Activated T-cell treated with anti-CD3 and anti-CD28 coated beads for 1 hour (primary cell): Measurements from ENCODE around the gene ACSBG1.

Experiments
- DNase-seq: peaks from one replicate; pipeline ENCODE4 v3.0.0-alpha.2; 2020; ENCODE audit warnings: low read depth

ACSBG1 gene

DNA sequence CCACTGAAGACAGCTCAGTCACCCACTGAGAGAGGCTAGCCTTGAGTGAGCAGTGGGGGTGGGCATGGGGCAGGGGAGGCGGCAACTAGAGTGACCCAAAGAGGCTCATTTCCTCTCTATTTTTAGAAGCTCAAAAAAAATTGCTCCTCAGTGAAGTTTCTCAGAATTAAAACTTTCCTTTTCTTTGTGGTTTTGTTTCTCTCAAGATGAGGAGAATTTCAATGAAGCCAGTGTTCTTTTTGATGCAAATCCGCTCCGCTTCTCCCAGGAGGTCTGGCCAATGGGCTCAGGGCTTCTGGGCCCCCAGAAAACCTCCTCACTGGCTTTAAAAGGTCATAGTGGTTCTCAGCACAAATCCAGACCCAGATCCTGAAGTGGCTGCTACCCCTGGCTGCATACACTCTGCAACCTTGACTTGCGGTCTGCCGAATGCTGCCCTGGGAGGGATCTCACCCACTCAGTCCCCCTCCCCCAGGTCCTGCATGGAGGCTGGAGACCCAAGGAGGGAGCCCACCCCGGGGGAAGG, at the start of gene ACSBG1:
Gene ACSBG1, minus strand, starts transcription at position 51 of the 526 bp plus-strand sequence. CDS start 64 bp downstream, outside the sequence.
- no peak for DNase-seq

DNA sequence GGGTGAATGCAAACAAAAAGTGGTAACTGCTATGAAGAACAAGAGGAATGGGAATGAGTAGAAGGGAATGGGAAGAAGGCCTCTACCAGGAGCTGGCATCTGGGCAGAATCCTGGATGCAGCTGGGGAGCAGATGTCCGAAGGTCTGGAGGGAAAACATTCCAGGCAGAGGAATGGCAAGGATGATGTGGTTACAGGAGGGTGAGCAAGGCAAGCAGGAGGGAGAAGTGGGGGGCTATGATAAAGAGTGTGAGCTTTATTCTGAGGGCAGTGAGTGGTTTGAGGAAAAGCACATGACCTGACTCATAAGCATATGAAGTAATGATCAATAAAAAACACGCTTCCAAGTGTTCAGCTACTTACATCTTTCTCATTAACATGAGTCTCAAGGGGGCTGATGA, 48.0 kb upstream of the ACSBG1 start:
- no peak for DNase-seq

GRCh38 chr15:78280319-78281072, 46.1 kb upstream of the ACSBG1 start:
- no peak for DNase-seq

DNA sequence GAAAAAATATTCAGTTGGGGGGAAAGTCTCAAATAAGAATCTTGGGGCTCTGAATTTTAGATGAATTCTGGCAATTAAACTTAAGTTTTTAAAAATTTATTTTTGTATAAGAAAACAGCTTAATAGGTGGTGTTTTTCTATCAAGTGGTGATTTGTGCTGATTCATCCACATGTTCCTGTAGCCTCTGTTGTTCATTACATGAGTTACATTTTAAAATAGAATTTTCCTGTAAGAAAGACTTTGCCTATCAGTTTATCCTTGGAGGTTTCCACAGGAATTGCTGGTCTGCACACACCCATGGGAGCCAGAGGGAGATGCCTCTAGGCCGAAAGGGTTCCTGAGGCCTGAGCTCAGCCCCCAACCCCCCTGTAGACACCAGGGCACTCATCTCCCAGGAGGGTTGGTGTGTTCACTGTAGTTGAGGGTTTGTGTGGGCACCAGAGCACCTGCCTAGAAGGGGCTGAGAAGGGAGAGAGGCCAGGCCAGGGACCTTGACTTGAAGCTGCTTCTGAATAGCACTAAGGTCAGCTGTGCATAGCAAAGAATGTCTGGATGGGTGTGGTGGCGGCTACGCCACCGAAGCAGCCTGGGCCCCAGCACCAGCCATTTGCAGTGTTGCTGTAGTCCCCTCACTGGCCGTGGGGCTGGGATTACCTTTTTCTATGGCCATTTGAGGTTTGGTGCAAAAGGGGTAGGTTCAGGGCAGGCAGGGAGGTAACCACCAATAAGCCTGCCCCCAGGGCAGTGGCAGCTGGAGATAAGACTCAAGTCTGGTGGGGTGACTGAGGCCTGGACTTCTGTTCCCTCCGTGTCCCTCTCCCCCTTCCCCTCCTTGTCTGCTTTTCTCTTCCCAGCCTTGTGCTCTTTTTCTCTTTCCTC, 41.9 kb upstream of the ACSBG1 start:
- no peak for DNase-seq

DNA sequence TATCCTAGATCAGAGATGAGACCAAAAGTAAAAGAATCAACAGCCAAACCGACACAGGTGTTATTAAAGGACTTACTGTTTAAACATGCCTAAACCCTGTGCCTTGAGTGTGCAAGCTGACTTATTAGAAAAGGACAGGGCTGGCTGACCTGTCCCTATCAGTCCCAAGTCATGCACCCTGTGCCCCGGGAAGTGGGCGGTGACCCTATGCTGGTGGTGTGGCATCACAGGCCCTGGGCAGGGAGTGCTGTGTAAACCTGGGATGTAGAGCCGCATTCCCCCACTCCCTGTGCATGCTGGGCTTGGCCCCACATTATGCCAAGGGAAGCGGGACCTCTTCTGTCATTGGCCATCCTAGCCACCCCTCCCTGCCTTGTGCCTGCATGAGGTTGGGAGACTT, 40.6 kb upstream of the ACSBG1 start:
- no peak for DNase-seq

DNA sequence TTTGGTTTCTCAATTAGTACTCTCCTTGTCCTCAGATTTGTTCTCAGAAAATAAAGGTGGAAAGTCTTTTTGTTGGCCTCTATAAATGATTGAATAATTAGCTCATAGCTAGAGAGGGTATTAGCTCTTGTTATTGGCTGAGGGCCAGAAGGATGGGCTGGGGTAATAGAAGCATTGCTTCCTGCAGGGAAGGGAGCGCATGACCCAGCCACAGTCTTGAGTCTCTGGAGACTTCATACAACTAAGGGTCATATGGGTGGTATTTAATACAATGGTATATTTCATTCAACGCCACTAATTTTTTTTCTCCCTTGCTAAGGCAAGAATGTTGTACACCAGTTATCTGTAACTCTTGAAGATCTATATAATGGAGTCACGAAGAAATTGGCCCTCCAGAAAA, 38.4 kb upstream of the ACSBG1 start:
- DNase-seq = no peak

DNA sequence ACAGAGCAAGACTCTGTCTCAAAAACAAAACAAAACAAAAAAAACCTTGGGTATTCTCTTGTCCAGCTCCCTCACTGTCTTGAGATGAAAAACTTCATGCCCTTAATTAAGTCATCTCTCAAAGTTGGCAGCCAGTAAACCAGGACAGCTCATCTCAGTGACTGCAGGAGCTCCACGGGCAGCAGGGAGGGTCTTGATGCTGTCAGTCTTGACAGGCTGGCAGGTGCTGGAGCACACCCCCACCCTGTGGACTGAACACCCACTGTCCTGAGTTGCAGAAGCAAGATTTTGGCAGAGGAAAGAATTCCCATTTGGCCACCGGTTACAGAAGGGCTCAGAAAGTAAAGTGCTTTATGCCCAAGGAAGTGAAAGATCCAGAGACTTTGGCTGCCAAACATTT, 38.0 kb upstream of the ACSBG1 start:
- DNase-seq = no peak

GRCh38 chr15:78266806-78267205, 32.4 kb upstream of the ACSBG1 start:
- DNase-seq = no peak

DNA sequence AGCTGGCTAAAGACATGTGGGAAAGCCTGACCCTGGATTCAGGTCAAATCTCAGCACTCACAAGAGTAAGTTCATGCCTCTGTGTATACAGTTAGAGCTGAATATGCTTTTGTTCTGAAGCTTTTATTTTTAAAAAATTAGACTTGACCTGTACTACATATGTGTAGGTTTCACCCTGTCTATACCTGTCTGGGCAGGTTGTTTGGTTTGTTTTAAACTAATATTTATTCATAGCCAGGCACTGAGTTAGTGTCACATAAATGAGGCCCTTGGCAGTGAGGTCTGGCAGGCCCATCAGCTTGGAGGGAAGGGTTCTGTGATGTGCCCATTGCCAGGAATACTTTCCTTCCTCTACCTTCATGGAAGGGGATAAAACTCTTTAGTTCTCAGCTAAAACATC, 31.9 kb upstream of the ACSBG1 start:
- no peak for DNase-seq

DNA sequence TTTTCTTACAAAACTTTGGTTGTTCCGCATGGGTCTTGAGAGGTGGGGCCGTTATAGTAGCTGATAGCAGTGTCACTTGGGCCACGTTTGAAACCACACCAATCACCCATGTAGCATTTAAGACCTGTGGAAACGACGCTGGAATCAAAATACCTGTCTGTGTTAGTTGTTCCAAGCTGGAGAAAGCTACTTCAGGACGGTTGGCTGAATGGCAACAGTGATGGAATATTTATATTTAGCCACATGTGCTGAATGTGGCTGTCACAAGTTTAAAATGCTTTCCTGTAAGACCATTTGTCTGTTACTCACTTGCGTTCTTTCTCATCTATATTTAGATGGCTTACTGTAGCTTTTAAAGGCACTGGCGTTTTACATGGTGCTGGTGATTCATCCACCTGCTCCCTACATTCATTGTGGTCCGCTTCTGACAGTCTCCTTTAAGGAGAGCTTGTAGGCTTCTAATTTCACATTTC, 31.4 kb upstream of the ACSBG1 start:
- DNase-seq = no peak

DNA sequence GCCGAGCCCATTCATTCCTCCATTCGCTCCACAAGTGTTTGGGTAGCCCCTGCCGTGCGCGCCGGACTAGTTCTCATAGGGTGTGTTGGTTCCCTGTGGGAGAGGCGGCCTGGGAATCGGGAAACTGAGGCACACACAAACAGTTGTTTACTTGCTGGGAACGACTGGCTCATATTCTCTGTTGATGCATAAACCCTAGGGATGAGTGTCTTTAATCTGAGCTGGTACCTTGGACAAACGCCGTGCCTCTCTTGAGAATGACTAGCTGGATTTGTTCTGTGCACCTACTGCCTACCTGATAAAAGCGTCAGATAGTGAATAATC, 30.7 kb upstream of the ACSBG1 start:
- DNase-seq = no peak

GRCh38 chr15:78264304-78265136, 30.2 kb upstream of the ACSBG1 start, which contains the start of gene DNAJA4:
TSS of gene DNAJA4 (plus strand) at chr15:78264562. CDS start at chr15:78264764, 202 bp downstream.
- DNase-seq = peak; percentile 54

GRCh38 chr15:78263907-78264303, 29.5 kb upstream of the ACSBG1 start:
- DNase-seq = no peak

GRCh38 chr15:78263351-78263781, 29.0 kb upstream of the ACSBG1 start:
- no peak for DNase-seq

DNA sequence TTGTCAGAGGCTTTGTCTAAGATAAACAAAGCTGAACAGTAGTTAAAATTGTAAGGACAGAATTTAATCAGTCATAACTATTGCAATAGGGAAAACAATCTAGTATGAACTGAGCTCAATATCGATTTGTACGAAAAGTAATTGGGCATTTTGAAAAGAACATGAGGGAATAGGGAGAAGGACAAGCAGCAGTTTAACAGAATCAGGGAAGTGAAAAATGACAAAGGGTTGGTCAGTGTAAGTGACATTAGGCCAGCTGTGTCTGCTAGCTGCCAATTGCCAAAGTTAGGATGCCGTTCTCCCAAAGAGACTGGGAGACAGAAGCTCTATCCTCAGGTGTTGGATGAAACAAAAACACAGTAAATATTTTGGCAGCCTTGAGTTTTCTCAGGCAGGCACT, 26.7 kb upstream of the ACSBG1 start:
- DNase-seq = no peak

- no peak for DNase-seq
Observed at GRCh38 chr15:78260489-78260888, 26.1 kb upstream of the ACSBG1 start.

DNA sequence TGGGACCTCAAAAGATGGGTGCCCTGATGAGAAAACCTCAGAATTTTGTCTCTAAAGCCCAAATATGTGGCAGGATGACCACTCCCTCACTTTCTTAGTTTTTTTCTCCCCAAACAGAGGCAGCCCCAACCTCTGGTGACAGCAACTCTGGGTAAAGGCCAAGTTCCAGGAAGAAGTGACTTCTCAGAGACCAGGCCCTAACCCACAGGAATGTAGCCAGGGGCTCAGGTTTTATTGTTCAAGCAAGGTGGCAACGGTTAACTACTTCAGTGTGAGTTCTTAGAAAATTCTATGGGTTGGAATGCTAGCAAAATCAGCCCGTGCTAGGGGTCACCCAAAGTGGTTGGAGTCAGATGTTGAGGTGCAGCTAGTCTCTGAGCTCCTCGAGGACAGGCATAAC, 24.9 kb upstream of the ACSBG1 start:
- no peak for DNase-seq

DNA sequence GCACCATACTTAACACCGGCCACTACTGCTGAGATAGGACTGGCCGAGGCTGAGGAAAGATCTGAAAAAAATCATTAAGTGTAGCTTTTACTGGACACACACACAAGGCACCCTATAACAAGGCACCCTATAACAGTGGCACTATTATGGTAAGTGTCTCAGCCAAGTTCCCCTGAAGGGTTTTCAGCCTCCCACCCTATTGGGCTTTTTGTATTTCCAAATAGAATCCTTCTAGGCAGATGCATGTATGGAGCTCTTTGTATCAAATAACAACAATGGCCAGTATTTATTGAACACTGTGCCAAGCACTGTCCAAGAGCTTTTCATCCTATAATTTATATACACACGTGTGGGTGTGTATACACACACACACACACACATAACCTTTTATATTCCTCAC, 23.3 kb upstream of the ACSBG1 start:
- DNase-seq = no peak

DNA sequence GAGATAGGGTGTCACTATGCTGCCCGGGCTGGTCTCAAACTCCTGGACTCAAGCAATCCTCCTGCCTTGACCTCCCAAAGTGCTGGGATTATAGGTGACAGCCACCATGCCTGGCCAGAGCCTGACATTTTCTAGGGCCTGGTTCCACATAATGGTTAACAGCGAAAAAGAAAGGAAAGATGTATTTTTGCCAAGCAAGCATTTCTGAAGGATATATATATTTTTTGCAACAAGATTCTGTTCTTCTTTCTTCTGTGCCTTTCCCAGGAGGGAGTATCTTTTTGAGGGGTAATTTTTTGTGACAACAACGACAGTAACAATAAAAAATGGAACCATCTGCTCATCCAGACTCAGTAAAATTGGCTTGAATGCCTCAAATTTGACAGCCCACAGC, 21.7 kb upstream of the ACSBG1 start:
- DNase-seq = no peak

- no peak for DNase-seq
Observed at GRCh38 chr15:78255421-78256043, 21.2 kb upstream of the ACSBG1 start.

GRCh38 chr15:78251136-78251535, 16.8 kb upstream of the ACSBG1 start:
- no peak for DNase-seq

- DNase-seq = no peak
Observed at GRCh38 chr15:78249131-78249530, 14.8 kb upstream of the ACSBG1 start.
